HG03521 (cell line): Measurements from ENCODE around the gene MAIP1.

Experiments
- ATAC-seq: cut with Tn5 transposase; IDR thresholded peaks from one replicate; pipeline ENCODE4 v1.9.1; 2021; ENCODE audit warnings: mild to moderate bottlenecking, moderate library complexity; ENCODE audit not compliant: unreplicated experiment

Gene MAIP1

DNA sequence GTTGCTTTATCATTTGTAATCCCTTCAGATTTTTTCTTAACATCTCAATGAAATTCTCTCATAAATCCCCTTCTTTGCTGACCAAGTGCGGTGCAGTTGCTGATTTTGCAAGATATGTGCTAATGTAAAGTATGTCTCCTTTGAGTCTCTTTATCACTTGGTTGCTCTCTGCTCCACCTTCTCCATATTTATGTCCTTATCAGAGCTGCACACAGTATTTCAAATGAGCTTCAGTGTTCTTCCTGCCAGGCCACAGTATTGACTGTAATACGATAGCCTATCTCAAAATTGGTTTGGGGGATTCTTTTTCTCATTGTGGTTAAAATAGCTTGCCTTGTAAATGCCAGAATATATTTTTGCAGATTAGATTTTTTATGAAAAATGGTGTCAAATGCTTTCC, 32.2 kb downstream of the MAIP1 start:
- ATAC-seq: no peak

DNA sequence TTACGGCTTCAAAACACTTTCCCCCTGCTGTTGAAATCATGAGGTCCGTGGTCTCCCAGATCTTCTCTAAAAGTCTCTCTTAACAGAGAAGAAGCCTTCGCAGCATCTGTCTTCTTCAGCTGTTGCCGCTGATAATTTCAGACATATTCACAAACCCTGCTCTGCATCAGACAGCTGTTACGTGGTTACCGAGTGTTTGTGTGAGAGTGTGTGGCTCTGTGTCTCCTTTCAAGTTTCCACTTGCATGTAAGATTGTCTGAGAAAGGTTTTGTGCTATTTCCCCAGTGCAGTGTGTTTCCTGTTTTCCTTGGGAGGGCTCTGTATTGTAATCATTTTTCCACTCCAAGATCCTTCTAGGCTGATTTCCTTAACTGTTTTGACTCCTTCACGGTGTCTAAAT, 32.8 kb downstream of the MAIP1 start:
- no peak for ATAC-seq

DNA sequence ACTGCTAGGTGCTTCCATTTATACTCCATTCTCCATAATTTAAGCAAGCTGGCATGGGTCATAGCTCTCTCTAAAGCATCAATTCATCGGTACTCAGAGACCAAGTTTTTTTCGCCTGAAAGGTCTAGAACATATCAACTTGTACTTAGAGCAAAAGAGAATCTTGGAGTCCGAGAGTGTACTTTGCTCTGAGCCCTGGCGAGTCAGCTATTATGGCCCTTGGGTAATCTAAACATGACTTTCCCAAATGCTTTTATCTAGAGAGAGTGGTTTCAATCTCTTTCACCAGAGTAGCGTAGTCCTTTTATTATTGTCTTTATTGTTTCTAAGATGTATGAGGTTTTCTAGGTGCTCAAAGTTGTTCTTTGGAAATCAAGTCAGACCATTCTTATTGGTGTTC, 34.4 kb downstream of the MAIP1 start:
- no peak for ATAC-seq

DNA sequence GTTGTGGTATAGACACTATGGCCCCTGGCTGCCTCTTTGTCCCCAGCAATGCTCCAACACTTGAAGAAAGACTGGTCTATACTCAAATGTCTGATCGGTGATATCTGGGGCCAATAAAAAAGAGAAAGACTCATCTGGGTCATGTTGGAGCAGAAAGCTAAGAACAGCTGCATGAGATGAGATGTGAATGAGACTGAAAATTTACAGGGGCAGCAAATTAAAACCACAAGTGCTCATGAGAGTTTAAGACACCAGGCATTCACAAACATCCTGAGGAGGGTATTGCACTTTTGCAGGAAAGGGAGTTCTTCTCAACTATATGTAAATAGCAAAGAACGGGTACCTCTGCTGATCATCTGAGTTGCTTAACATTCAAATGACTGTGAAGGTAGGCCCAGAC, 36.3 kb downstream of the MAIP1 start:
- no peak for ATAC-seq

DNA sequence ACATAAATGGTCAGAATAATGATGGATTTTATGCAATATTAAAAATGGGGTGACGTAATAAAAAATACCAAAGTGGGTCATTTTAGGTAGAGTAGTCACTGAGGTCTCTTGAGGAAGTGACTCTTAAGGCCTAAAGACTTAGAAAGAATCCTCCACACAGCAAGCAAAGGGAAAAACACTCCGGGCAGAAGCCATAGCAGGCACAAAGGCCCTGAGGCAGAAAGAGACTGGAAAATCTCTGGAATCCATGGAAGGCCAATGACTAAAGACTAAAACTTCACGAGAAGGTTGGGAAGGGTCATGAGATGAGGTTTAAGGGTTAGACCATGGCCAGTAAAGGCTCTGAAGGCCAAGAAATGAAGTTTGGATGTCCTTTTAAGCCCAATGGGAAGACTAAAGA, 36.9 kb downstream of the MAIP1 start:
- no peak for ATAC-seq

DNA sequence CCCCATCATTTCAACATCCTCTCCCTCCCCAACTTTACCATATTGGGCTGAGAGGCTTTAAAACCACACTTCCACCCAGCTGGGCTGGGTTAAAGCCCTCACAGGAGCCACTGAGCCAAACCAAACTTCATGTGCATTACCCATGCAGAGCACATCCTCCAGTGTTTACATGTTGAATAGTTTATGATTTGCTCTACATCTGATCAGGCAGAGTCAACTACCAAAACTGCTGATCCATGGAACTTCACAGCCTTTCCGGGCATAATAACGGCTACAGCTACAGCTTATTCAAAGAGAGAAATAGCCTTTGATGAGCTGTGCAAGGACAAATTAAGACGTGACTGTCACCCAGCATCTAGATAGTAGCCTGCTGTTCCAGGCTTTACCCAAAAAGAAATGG, 39.0 kb downstream of the MAIP1 start:
- ATAC-seq: no peak

DNA sequence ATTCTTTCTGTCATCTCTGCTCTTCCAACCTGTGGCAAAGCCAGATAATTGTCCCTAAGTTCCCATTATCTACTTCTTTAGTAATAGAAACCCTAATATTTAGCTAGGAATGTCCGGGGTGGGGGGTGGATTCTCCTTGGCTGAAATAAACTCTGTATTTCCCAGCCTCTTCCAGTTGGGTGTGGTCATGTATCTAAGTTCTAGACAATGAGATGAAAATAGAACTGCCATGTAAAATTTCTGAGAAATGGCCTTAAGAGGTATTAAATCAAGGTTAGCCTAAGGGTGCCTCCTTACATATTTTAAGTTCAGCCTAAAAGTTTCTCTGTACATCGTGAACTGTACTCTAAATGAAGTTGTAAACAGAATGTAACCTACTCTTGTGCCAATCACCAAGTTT, 39.5 kb downstream of the MAIP1 start:
- ATAC-seq: no peak

DNA sequence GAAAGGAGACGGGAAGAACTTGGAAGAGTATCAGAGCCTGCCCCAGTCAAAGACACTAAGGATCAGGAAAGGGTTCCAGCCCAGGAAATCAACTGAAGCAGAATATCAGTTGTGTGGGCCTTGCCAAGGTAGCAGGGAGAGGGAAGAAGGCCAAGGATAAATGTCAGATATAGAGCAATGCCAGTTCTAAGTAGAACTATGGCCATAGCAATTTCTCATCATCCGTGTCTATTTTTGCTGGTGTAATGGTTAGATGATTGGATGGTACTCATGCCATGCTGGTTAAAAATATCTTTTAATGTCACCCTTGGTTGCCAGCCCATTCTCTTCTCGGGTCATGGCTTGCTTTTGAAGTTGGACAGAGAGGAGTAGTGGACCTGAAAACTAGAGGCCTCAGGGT, 41.9 kb downstream of the MAIP1 start:
- no peak for ATAC-seq

DNA sequence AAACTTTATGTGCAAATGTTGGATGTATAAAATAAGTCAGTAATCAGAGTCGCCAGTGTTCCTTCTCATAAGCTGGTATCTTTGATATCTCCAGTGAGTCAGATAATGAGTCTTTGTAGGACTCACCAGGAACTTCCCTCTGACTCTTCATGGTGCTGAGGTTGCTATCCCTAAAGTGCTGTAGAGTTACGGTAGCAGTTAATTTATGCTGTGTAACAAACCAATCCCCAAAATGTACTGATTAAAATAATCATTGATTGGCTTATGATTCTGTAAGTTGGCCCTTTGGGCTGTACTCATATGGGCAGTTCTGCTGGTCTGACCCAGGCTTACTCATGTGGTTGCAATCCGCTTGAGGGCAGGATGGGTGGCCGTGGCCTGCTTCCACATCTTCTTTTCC, 43.8 kb downstream of the MAIP1 start:
- no peak for ATAC-seq

DNA sequence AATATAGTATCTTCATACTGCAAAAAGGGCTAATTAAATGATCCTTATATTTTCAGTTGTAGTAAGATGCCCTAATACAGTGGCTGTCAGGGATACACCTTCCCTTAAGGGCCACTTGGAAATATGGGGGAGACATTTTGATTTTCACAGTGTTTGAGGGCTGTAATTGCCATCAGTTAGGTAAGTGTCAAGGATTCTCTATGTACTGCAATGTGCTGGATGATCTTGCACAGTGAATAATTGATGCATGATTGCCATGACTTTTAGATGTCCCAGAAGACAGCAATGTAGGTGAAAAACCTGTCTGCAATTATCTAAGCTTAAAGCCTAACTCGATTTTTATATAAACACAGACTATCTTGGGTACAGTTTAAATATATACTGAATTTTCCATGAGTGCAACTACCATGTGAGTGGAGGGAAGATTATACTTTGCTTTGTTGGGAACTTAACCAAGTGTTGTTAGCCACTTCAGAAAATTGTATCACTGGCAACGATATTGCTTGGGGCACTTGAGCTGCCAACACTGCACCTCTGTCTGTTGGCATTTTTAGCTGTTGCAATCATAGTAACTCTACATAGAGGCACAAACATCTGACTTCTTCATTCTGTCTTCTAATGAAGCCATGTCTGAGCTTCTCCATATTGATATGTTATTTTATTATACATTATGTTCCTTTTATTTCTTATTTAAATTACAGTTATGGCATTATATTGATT, 45.2 kb downstream of the MAIP1 start:
- ATAC-seq: no peak

DNA sequence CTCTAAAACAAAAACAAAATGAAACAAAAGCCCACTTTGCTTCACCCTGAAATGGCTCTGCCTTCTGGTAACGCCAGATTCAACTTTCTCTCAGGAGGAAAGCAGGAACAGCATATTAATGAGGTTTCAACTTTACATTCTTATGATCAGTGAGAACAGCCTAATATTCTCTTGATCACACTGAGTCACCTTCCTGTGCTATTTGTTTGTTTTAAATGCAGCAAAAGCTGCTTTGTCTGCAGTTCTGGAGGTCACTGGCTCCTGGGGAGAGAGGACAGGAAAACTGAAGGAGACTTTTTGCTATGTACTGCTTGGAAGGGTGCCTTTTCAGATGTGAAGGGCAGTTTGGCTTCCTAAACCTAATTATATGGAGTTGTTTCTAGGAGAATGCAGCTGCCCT, 48.1 kb downstream of the MAIP1 start:
- no peak for ATAC-seq

DNA sequence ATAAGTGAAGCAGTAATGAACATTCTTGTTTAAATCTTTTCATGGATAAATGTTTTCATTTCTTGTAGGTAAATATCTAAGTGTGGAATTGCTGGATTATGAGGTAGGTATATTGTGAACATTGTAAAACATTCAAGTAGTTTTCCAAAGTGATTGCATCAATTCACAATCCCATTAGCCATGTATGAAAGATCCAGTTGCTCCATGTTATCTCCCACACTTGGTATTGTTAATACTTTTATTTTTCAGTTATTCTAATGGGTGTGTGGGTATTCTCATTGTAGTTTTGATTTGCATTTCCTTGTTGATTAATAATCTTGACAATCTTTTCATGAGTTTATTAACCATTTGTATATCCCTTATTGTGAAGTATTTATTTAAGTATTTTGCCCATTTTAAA, 50.3 kb downstream of the MAIP1 start:
- no peak for ATAC-seq

DNA sequence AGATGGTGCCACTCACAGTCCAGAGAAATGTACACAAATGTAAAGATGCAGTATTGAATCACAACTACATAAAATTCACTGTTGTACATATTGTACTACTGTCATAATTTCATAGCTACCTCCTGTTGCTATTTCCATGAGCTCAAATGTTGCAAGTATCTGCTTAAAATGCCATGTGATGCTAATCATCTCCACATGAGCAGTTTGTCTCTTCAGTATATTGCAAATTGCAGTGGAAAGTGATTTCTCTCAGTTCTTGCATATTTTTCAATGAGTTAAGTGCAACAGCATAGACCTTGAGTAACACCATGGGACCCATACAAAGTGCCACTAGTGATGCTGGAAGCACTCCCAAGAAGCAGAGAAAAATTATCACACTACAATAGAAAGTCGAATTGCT, 51.9 kb downstream of the MAIP1 start:
- ATAC-seq: no peak

DNA sequence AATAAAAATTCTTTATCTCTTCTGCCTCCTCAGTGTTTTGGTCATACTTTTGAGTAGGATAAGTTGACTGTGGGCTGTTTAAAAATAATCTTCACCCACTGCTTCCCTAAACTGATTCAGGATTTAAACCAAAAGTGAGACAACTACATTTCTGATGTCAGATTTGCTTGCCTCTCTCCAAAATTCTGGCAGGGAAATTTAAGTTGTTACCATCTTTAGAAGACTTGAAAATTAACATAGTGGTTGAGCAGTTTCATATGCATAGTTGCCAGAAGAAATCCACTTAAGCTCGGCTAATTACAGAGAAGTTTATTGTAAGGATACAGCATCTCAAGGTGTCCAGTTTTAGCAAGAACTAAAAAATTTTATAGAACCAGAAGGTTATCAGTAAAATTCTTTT, 57.0 kb downstream of the MAIP1 start:
- ATAC-seq: no peak
